ENCODE data around the gene DMD. TPM values are rescaled to one million over a fixed set of nuclear protein-coding genes. Genes with fewer than 3 reads are reported as not detected.

The DMD gene
- total RNA-seq, 1 experiment from 2014 or later = 2.2 TPM

GRCh38 chrX:31670245-31670644, 1541.1 kb downstream of the DMD start:
- no TSS peak for BruUV-seq (replicated peaks)
- CTCF ChIA-PET = no interaction called here
- no peak overlapping the region for H3K4me3 ChIP-seq (ENCODE audit: low read depth in 2 of 2, low read length in 2 of 2)
- H3K36me3 ChIP-seq (ENCODE audit: control insufficient read depth, insufficient read depth, low read length) = no peaks in the 10 kb centered on the region
- H3K27ac ChIP-seq (ENCODE audit: low read length) = no peak overlapping the region
- in situ Hi-C loops (cut with HindIII; ENCODE audit: low pct_unique_long_range_greater_than_20kb, low sequenced_read_pairs) = no loop called here
- no peaks in the 10 kb centered on the region for H3K27me3 ChIP-seq (ENCODE audit: control insufficient read depth, insufficient read depth, low read length)
- intact Hi-C loops (cut with micrococcal nuclease; ENCODE audit: unreplicated experiment) = no loop called here
- ATAC-seq (no peak), DNase-seq (ENCODE audit: low read depth, low spot score) (no peak)
- H3K4me1 ChIP-seq (ENCODE audit: control insufficient read depth, insufficient read depth, low read length) = no peaks in the 10 kb centered on the region
- POLR2A ChIA-PET = no interaction called here
- no peaks in the 10 kb centered on the region for H3K9me3 ChIP-seq (ENCODE audit: control insufficient read depth, insufficient read depth, low read depth, low read length)
- TF ChIP-seq TCF7L2 (IDR thresholded peaks at IDR 0.05; ENCODE audit: low read depth, low read length) (no peak), SIN3A (IDR thresholded peaks at IDR 0.05; ENCODE audit: borderline replicate concordance, insufficient read depth, low read depth, low read length) (no peak), CTCF (IDR thresholded peaks at IDR 0.05) (no peak), POLR2AphosphoS5 (IDR thresholded peaks at IDR 0.05; ENCODE audit: low read depth, low read length) (no peak), REST (IDR thresholded peaks at IDR 0.05; ENCODE audit: insufficient read depth in 1 of 2, low read depth in 2 of 2, low read length in 1 of 2) (no peak)

- H3K27ac ChIP-seq (ENCODE audit: low read length) = no peak overlapping the region
- H3K36me3 ChIP-seq (ENCODE audit: control insufficient read depth, insufficient read depth, low read length) = no peaks in the 10 kb centered on the region
- TF ChIP-seq CTCF (IDR thresholded peaks at IDR 0.05) = no peak
- TF ChIP-seq TCF7L2 (IDR thresholded peaks at IDR 0.05; ENCODE audit: low read depth, low read length) = no peak
- no peak overlapping the region for H3K4me3 ChIP-seq (ENCODE audit: low read depth in 2 of 2, low read length in 2 of 2)
- no peaks in the 10 kb centered on the region for H3K4me1 ChIP-seq (ENCODE audit: control insufficient read depth, insufficient read depth, low read length)
- in situ Hi-C loops (cut with HindIII; ENCODE audit: low pct_unique_long_range_greater_than_20kb, low sequenced_read_pairs) (no loop called here), intact Hi-C loops (cut with micrococcal nuclease; ENCODE audit: unreplicated experiment) (no loop called here)
- ATAC-seq (no peak), DNase-seq (ENCODE audit: low read depth, low spot score) (no peak)
- no TSS peak for BruUV-seq (replicated peaks)
- POLR2A ChIA-PET = no interaction called here
- no peaks in the 10 kb centered on the region for H3K9me3 ChIP-seq (ENCODE audit: control insufficient read depth, insufficient read depth, low read depth, low read length)
- no peaks in the 10 kb centered on the region for H3K27me3 ChIP-seq (ENCODE audit: control insufficient read depth, insufficient read depth, low read length)
- CTCF ChIA-PET = interaction anchor here (0.6 kb wide), 1 partner anchor 214 kb away, joined by 3 read pairs; no protein-coding TSS in a partner anchor
These were observed 1545.9 kb downstream of the DMD start for GRCh38 chrX:31665454-31665853.

GRCh38 chrX:31663172-31663571, 1548.2 kb downstream of the DMD start:
- in situ Hi-C loops (cut with HindIII; ENCODE audit: low pct_unique_long_range_greater_than_20kb, low sequenced_read_pairs) = no loop called here
- ChIA-PET CTCF (no interaction called here), POLR2A (no interaction called here)
- DNase-seq (ENCODE audit: low read depth, low spot score) = no peak
- no peak for TF ChIP-seq CTCF (IDR thresholded peaks at IDR 0.05)
- no peak overlapping the region for H3K4me3 ChIP-seq (ENCODE audit: low read depth in 2 of 2, low read length in 2 of 2)
- no TSS peak for BruUV-seq (replicated peaks)
- H3K27me3 ChIP-seq (ENCODE audit: control insufficient read depth, insufficient read depth, low read length) = no peaks in the 10 kb centered on the region
- no peaks in the 10 kb centered on the region for H3K36me3 ChIP-seq (ENCODE audit: control insufficient read depth, insufficient read depth, low read length)
- no peaks in the 10 kb centered on the region for H3K9me3 ChIP-seq (ENCODE audit: control insufficient read depth, insufficient read depth, low read depth, low read length)
- intact Hi-C loops (cut with micrococcal nuclease; ENCODE audit: unreplicated experiment) = no loop called here
- H3K4me1 ChIP-seq (ENCODE audit: control insufficient read depth, insufficient read depth, low read length) = no peaks in the 10 kb centered on the region
- no peak for ATAC-seq
- H3K27ac ChIP-seq (ENCODE audit: low read length) = no peak overlapping the region

Data from Panc1 (cell line).